GM18498 (cell line): ENCODE measurements around the gene SOCS7.
A peak's percentile ranks its signal among the peaks of the same experiment; 100 is the strongest.

ENCODE experiments used
- ATAC-seq: cut with Tn5 transposase; IDR thresholded peaks from one replicate; pipeline ENCODE4 v1.9.1; 2021; ENCODE audit warnings: mild to moderate bottlenecking, moderate library complexity; ENCODE audit not compliant: unreplicated experiment

SOCS7 gene

DNA sequence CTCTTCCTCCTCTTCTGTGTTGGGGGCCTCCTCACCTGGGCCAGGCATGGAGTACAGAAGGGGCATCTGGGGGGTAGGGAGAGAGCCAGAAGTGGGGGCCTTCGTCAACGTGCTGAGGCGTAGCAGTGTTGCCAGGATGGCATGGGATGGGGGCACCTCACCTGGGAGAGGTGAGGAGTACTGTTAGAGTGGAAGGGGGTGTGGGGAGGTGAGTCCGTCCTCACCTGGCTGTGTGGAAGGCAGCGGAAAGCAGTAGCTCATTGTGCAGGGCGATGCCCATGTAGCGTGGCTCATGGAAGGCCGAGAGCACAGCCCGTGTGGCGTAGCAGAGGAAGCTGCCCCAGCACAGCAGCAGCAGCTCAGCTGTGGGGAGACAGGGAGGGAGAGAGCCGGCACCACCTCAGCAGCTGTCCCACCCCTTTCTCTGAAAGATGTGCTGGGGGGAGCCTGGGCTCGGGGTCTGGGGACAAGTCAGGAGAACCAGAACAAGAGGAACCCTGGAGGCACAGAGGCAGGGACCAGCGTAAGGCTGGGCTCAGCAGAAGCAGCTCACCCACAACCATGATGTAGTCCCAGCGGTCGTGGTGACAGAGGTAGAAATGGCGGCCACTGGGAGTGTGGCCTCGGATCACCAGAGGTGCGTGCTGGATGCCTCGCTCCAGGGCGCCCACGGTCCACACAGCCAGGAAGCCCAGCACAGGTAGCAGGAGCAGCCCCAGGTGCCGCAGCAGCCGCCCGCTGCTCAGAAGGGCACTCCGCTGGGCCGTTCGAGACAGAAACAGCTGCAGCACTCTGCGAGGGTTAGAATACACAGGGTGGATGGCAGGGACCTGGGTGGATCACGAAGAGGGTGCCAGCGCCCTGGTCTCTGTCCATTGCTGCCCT lies 16.9 kb upstream of the SOCS7 start:
- no peak for ATAC-seq

DNA sequence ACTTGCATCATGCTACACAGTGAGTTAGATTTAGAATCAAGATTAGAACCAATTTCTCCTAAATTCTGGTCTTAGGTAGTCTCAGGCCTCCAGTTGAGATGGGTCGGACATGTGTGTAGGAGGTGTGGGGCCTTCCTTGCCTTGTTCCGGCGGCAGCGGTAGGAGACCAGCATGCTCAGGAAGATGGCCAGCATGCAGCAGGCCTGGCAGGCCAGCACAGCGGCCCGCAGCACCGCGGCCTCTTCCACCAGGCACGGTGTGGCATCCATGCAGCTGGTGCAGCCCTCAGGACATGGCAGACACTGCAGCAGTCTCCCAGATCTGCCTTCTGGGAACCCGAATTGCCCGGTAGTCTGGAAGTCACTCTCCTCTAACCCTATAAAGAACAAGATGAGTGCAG lies 14.8 kb upstream of the SOCS7 start:
- ATAC-seq = no peak

DNA sequence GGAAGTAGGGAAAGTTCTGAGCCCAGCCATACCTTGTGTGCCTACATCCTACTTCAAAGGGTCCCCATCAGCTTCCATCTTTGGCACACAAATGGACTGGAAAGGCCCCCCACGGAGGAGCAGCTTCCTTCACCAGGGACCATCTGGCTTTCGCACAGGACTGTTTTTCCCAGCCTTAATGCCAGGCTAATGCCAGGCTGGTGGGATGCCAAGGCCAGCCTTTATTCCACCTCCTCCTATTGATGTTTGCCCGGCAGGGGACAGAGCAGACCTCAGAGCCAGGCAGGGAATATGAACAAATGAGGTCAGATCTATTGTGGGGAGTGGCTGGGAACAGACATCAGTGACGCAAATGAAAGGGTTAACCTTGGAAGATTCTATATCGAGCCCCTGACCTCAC lies 13.6 kb upstream of the SOCS7 start:
- no peak for ATAC-seq

DNA sequence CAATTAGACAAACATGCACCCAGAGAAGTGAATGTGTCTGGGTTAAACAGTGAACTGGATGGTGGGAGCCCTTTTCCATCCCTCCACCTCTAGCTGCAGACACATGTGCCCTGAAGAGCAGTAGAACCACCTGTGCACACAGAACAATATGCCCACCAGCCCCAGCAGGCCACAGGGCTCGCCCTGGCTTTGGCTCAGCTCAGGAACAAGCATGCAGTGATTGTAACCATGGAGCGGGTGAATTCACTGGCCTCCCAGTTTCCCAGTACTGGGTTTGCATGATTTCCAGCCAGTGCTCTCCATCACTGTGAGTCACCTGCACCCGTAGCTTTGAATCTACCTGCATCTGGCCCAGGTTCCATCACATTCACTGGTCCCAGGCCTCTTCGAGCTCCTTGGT lies 13.1 kb upstream of the SOCS7 start:
- ATAC-seq = no peak

DNA sequence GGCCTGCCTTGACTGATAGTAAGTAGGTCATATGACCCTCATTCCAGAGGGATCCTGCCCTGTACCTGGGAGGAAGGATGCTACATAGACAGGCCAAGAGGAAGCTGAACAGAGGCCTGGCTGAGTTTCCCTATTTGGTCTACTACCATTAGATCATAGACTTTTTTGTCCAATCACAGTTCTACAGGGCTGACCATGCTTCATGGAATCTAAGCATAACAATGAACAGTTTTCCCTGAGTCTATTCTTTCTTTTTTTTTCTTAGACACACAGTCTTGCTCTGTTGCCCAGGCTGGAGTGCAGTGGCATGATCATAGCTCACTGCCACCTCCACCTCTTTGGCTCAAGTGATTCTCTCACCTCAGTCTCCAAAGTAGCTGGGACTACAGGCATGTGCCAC lies 11.8 kb upstream of the SOCS7 start:
- ATAC-seq = no peak

DNA sequence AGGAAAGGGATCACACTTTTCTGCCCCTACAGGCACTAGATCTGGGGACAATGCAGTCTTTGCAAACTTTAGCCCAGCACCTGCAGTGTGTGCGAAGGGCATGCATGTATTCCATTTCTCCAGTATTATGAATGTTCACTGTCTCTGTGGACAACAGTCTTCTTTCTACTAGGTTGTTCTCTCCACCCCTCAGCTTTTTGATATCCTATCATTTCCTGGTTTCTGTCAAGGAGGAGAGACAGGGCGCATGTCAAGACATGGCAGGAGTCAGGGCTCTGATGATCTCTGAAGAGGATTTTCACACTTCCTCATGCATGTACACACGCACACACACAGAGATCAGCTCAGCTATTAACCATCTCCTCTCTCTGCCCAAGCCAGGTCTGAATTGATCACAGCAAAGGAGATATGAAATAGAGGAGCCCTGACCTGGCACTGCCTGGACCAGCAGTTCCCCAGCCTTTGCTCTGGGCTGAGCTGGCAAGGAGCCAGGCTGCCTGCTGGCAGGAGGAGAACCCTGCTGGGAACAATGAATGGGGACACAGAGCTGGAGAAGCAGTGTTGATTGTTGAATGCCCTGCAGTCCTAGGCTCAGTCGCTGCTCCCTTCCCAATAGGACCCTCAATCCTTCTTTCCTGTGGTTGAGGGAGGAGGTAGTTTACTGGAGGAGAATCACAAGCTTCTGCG lies 10.5 kb upstream of the SOCS7 start:
- no peak for ATAC-seq

DNA sequence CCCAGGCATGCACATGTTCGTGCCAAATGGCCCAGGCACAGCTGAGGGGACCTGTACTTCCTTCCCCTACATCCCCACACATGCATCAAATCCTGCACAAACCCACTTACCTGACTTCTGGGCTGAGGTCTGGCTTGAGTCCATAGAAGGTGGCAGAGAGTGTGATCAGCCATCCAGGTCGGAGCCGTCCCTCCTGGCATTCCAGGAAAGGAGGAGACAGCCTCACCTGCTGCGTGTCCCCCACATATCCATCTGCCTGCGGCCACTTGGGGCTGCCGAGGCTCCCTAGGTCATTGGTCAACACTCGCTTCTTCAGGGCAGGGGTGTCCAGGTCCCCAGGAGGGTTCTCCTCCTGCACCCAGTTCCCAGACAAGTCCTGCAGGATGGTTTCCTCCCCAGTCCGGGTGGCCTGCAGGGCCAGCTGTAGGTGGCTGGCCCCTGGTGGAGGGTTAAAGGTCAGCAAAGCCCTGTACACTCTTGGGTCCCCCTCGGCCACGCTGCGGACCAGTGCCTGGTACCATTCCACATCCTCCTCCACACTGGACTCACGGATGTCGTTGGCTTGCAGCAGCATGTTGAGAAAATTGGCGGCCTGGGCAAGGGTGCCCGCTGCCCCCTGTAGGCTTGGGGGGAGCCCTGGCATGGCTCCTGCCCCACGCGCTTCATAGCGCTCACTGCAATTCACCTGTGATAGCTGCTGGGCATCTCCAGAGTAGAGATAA lies 8.6 kb upstream of the SOCS7 start:
- no peak for ATAC-seq

DNA sequence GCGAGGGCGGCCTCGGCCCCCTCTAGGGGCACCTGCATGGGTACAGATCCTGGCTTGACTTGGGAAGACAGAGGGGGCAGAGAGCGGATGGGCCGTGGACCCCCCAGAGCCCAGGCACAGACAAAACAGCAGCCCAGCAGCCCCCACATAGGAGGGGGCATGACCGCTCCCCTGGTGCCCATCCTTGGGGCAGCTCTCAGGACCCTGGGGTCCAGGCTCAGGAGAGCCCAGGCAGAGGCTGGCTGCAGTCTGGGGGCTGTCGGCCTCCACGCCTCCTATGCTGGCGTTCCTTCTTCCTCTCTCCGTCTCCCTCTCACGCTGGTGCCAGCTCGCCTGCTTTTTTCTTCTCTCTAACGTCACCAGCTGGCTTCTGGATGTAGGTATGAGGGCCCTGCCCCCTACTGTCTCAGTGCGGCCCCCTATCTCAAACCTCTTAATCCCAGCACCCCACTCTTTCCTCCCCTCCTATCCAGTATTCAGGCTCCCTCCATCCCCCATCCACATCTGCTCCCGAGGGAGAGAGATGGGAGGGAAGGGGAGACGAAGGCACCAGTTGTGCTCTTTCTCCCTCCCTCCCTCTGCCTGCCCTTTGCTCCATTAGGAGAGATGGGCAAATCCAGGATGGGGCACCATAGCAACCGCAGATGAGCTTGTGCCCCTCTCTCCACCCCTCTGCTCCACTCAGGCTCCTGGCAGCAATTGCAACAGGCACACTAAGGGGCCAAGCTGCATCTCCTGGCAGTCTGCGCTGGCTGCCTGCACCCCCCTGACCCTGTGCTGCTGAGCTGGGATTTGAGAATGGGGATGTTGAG lies 7.8 kb upstream of the SOCS7 start, which contains the start of gene GPR179:
Gene GPR179, minus strand, starts transcription at position 349 of the 812 bp plus-strand sequence. Its CDS starts 167 bp downstream, at position 182.
- no peak for ATAC-seq

DNA sequence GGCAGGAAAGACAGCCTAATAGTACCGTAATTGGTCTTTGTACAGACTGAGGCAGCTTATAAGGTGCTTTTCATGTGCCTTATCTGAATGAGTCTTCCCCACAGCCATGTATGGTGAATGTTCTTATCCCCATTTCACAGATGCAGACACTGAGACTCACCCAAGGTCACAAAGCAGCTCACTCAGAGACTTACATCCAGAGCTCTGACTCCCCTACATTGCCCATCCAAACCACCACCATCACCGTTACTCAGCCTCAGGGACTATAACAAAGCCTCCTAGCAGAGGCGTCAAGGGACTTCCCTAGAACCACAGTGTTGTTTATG lies 7.3 kb upstream of the SOCS7 start:
- no peak for ATAC-seq

DNA sequence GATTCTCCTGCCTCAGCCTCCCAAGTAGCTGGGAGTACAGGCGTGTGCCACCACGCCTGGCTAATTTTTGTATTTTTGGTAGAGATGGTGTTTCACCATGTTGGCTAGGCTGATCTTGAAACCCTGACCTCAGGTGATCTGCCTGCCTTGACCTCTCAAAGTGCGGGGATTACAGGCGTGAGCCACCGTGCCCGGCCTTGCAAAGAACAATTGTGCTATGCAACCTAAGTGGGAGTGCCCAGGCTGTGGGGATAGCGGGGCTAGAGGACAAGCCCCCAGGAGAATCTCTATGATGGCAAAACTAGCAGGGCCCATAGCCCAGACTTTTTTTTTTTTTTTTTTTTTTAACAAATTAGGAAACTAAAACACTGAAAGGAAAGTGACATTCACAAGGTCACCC lies 5.9 kb upstream of the SOCS7 start:
- ATAC-seq = no peak

DNA sequence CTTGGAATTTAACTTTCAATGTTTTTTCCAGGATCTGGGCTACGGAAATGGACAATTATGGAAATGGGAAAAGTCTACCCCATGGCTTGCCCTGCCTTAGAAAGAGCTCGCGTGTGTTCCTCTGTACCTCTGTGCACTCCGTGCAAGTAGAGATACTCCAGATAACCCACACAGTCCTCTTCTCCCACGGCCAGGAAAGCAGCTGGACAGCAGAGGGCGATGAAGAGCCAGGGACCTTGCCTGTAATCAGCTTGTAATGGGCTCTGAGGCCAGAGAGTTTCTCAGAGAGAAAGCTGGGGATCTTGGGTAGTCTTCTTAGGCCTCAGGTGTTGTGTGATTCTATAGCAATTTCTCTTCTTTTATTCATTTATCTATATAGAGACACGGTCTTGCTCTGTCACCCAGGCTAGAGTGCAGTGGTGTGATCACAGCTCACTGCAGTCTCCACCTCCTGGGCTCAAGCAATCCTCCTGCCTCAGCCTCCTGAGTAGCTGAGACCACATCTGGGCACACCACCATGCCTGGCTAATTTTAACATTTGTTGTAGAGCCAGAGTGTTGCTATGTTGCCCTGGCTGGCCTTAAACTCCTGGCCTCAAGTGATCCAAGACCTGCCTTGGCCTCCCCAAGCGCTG lies 2.4 kb upstream of the SOCS7 start:
- ATAC-seq = peak; percentile 33

DNA sequence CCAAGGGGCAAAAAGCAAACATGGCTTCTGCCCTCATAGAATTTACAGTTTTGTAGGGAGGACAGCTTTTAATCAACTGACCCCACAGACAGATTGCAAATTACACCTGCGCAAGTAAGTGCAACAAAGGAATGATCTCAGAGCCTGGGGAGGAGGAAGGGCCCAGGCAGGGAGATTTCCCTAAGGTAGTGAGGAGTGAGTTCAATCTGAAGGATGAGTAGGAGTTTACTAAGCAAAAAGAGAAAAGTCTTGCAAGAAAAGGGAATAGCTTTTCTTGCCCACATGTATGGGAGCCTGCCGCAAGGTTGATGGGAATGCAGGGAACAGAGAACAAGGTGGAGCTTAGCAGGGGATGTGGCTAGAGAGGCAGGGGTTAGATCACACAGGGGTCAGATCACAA lies 1.6 kb upstream of the SOCS7 start:
- no peak for ATAC-seq

DNA sequence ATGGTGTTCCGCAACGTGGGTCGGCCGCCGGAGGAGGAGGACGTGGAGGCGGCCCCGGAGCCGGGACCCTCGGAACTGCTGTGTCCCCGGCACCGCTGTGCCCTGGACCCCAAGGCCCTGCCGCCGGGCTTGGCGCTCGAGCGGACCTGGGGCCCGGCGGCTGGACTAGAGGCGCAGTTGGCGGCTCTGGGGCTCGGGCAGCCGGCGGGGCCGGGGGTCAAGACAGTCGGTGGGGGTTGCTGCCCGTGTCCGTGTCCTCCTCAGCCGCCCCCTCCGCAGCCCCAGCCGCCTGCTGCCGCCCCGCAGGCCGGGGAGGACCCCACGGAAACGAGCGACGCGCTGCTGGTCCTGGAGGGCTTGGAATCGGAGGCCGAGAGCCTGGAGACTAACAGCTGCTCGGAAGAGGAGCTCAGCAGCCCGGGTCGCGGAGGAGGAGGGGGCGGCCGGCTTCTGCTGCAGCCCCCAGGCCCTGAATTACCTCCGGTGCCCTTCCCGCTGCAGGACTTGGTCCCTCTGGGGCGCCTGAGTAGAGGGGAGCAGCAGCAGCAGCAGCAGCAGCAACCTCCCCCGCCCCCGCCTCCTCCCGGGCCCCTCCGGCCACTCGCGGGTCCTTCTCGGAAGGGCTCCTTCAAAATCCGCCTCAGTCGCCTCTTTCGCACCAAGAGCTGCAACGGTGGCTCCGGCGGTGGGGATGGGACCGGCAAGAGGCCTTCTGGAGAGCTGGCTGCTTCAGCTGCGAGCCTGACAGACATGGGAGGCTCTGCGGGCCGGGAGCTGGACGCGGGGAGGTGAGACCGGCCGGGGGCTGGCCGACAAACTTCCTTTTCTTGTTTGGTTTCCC lies 821 bp downstream of the SOCS7 start:
- ATAC-seq = peak; percentile 13

DNA sequence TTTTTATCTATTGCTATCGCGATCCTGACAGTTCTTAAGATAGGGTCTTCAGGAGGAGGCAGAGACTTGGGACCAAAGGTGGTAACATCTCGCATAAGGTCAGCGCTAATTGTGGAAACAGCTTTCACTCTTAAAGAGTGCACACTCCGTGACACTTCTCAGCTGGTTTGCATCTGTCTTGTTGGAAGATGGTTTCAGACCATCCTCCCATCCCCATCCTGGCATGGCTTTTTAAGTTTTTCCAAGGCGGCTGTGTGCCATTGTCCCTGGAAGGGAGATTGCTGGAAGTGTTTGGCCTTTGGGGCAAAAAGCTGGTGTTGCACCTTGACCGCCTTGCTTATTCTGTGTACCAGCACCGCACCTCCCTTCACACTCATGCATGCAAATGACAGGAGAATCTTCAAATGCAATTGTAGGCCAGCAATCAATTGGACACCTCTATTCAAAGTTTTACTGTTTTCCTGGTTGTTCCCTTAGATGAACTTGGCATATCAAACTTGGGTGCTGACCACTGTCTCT lies 1.5 kb downstream of the SOCS7 start:
- ATAC-seq = no peak

DNA sequence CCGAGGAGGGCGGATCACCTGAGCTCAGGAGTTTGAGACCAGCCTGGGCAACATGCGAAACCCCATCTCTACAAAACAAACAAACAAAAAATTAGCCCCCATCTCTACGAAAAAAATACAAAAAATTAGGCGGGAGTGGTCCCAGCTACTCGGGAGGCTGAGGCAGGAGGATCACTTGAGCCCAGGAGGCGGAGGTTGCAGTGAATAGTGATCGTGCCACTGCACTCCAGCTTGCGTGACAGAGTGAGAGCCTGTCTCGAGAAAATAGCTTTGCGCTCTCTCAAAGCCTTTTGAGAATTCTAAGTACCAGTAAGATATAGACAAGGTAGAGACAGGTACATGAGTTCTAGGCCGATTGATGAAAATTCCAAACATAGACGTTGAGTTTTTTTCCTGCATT lies 2.0 kb downstream of the SOCS7 start:
- ATAC-seq = no peak

DNA sequence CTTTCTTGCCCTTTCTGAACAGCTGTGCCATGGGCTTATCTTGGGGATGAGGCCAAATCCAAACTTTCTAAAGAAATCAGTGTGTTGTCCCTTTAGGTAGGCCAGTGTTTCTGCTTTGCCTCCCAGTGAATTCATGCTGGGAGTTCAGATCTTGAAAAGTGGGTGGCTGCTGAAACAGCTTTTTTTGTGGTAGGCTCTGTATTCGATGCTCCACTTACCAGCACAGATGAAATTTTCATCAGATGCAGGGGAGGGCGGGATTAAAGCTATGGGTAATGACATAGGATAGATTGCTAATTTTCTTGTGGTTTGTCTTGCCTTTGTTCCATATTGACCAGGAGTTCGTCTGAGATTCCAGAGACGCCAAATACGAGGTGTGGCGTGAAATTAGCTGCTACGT lies 2.8 kb downstream of the SOCS7 start:
- no peak for ATAC-seq

DNA sequence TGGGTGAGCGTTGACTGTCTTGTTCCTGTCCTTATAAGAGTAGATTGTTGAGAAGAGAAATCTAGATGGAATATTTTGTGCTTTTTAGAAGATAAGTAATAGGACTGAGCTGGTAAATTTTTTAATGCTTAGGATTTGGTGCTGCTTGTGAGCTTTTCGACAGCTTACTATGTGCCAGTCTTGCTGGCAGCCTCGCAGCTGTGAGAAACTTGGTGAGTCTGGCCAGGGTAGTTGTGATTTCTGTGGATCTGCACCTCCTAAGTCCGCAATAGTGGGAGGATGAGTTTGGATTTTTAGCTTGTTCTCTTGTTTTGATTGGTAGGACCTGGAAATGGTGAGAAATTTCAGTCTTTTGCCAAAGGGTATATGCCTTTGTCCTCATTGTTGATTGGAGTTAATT lies 3.6 kb downstream of the SOCS7 start:
- no peak for ATAC-seq

DNA sequence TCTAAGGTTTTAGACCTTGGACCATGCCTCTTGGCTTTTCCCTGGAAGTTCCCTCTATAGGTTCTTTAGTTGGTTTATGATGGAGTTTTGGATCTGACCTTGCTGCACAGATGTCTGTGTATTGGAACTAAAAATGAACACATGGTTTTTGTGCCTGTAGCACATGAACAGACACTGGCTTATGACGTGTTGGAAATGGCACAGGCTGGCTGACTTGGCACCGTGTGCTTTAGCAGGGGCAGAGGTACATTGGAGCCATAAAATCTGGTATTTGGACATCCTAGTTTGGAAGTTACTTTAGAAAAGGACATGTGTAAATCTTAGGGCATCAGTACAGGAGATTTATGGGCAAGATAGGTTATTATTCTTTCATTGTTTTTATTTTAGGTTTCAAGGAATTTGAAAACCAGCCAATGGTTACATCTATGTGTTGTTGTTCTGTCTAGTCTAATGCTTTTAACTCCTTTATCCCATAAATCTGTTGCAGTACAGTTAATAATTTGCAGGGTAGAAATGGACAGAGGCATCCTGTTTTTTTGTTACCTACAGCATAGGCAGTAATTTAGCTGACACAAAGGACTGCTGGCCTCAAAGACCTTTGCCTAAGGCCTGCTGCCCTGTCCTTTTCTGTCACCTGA lies 6.0 kb downstream of the SOCS7 start:
- ATAC-seq = no peak
